ENCODE measurements around the gene FABP7.

FABP7 gene

DNA sequence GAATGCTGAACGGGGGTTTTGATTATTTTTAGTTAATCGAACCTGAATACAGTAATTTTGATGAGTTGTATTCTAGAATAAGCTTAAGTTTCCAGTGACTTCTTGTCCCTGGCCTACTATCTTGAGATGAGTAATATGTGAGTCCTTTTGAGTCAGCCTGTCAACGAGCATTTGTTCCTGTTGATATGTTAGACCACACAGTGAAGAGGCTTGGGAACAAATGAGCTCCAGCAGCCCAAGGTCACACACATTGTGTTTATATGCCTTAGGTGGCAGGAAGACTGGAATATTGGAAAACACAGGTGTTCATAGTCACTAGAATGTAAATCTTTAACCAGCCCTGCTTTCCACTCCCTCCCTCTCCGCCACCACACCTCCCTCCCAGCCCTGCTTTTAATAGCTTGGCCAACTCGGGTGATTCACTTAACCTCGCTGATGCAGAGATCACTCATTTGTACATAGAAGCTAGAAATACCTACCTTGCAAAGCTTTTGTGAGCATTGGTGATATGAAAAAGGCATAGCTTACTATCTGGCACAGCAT is 18.7 kb downstream of the FABP7 start:
- DNase-seq (ENCODE audit: low read depth in 2 of 2), result no peak

DNA sequence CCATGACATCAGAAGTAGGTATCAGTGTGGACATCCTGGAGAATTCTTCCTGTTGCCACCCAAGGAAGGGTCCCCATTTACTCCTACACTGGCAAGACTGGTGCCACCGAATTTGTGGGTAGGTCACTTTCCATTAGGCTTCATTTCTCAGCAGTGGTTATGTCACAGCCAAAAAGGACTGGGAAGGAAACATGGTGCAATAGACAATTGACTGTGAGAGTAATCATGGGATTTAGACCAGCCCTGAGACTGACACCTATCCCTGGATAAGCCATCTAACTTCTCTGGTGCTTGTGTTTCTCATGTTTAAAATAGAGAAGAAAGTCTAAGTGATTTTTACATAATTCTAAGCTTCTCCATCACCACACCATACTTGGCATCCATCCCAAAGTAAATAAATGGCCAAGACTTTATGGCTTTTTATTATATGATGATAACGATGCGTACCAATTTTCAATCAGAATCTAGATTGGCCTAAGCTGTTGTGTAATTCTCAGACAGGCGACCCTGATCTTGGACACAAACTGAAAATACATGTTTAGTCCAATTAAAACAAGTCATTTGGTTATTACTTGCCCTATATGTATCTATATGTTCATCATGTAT is 19.7 kb downstream of the FABP7 start:
- DNase-seq (ENCODE audit: low read depth in 2 of 2), result no peak

DNA sequence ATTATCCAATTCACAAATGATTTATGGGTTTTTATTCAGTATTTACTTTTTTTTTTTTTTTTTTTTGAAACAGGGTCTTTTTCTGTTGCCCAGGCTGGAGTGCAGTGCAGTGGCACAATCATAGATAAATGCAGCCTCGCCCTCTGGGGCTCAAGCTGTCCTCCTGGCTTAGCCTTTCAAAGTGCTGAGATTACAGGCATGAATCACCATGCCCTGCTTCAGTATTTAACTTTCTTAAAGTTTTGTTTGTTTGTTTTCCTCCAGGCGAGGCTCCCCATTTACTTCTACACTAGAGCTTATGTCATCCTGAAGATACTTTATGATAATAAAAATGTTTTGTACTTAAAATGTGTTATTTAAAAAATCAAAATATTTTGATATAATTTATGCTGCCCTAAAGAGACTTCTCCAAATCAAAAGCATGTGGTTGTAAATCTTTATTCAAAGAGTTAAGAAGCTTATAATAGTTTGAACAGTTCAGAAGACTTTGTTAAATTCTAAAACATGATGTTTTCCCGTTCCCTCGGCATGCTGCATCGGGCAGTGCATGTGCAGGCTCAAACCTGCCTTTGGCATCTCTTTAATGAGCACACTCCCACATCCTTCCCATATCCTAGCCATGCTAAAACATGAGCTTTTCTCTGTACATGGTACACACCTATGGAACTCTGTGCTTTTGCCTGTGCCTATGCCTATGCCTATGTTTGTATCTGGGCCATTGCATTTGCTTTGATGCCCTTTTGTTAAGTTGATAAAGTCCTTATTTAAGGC is 20.6 kb downstream of the FABP7 start:
- DNase-seq (ENCODE audit: low read depth in 2 of 2), result no peak

DNA sequence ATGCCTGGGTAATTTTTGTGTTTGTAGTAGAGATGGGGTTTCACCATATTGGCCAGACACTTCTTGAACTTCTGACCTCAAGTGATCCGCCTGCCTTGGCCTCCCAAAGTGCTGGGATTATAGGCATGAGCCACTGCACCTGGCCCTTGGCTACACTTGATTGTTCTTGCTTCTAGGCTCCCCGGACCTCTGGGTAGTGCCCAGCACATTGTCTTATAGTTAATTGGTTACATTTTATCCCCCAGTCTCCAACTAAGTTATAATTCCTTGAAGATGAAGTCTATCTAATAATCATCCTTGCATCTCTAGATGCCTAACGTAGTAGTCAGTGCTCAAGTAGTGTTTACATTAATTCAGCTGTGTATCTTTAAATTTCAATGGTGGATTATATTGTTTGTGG is 21.4 kb downstream of the FABP7 start:
- no peak for DNase-seq (ENCODE audit: low read depth in 2 of 2)

DNA sequence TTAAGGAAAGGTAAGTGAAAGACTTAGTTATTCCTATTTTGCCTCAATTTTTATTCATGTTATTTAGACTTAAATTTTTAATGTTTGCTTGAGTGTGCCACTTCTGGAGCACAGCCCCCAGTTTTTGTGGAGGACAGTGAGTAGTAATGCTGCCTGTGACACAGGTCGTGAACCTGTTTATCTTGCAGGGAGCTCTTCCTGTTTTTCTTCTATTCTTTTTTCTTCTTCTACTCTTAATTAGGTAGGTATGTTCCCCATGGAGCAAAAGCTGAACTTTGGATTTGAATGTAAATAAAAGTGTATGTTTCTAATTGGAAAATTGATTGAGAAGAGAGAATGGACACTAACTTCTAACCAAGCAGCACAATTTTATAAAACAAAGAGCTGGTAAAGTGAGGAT is 21.9 kb downstream of the FABP7 start:
- DNase-seq (ENCODE audit: low read depth in 2 of 2), result no peak

DNA sequence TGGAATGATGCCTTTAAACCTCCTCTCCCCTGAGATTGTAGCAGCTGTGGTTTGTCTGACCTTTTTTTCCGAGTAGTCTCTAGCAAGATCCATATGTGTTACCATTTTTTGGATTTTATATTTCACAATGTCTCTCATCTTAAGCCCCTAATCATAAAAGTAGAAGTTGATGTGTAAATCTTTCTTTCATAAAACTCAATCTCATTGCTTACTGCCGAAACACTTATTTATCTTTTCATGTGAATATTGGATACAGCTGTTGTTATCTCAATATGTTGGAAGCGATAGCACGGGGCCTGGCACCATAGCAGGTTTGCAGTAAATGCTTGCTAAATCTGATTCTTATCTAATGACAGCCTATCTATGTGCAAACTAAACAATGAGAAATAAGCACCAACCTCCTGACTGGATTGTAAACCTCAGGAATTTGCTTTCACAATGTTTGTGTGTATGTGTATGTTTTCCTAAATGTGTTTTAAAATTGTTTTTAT is 23.7 kb downstream of the FABP7 start:
- no peak for DNase-seq (ENCODE audit: low read depth in 2 of 2)

DNA sequence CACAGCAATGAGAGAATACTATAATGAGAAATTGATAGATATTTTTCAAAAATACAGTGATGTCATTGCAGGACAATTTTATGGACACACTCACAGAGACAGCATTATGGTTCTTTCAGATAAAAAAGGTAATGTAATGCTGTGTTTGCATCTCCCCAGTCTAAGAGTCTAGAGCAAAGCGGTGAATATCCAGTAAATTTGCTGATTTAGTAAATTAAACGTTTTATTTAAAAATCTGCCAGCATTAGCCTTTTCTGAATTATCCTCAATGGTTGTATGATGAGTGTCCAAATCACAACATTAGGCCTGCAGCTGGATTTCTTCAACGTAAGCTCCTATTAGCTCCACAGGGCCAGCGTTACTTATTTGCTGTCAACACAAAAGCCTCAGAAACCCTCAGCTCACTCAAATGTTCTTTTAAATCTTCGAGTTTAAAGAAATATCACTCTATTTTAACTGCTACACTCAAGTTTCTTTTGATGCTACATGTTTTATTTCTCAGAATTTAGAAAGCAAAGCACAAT is 25.5 kb downstream of the FABP7 start:
- DNase-seq (ENCODE audit: low read depth in 2 of 2), result no peak

DNA sequence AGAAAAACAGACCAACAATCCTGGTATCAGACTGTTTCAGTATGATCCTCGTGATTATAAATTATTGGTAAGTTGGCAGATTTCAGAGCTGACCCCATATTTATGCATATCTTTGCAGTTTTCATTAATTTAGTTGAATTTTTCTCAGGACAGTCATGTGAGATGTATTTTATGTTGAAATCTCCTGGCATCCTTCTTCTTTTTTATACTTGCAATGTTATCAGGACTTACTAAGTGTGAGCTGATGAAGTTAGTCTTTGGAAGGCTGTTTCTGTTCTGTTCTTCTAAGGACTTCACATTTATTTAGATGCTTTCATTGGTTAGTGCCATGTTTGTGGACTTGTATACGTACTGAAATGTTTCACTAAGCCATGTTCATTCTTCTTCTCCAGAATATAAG is 26.8 kb downstream of the FABP7 start:
- no peak for DNase-seq (ENCODE audit: low read depth in 2 of 2)

DNA sequence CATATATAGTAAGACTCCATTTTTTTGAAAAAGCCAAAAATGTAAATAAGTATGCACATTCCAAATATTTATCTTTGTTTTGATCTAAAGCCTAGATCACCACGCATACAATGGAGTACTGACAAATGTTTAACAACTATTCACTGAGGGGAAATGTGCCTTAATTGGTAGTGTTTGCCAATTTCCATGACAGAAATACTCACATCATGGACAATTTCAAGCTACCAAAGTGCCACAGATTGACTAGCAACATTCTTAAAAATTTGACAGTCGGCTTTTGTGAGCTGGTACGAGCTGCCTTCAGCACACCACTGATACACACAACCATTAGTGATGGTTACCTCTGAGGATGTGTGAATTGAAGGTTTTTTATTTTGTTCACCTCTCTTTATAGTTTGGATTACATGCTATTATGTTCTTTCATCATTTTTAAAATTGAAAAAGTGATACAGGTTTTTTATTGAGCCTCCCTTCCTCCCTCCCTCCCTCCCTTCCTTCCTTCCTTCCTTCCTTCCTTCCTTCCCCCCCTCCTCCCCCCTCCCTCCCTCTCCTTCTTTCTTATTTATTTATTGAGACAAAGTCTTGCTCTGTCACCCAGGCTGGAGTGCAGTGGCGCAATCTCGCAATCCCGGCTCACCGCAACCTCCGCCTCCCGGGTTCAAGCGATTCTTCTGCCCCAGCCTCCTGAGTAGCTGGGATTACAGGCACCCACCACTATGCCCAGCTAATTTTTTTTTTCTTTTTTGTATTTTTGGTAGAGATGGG is 28.8 kb downstream of the FABP7 start:
- DNase-seq (ENCODE audit: low read depth in 2 of 2), result no peak

DNA sequence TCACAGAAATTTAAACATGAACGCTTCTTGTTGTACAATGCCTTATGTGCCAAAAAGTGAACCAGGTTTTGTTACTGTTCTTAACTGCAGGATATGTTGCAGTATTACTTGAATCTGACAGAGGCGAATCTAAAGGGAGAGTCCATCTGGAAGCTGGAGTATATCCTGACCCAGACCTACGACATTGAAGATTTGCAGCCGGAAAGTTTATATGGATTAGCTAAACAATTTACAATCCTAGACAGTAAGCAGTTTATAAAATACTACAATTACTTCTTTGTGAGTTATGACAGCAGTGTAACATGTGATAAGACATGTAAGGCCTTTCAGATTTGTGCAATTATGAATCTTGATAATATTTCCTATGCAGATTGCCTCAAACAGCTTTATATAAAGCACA is 29.5 kb downstream of the FABP7 start:
- no peak for DNase-seq (ENCODE audit: low read depth in 2 of 2)

DNA sequence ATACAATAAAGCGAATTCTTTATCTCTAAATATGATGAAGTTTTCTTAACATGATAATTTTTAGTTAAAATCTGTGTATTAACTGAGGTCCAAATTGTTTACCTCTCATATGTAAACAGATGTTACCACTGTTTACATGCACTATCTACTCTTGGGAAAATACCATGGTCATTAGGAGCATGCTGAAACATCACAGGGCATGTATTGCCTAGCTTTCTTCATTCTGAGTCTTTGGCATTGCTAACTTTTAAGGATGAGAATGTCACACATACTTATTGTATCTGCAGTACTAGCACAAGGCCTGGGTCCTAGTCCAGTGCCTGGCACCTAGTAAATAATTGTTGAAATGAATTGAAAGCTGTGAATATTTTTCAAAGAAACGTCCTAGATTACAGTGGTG is 30.2 kb downstream of the FABP7 start:
- no peak for DNase-seq (ENCODE audit: low read depth in 2 of 2)

DNA sequence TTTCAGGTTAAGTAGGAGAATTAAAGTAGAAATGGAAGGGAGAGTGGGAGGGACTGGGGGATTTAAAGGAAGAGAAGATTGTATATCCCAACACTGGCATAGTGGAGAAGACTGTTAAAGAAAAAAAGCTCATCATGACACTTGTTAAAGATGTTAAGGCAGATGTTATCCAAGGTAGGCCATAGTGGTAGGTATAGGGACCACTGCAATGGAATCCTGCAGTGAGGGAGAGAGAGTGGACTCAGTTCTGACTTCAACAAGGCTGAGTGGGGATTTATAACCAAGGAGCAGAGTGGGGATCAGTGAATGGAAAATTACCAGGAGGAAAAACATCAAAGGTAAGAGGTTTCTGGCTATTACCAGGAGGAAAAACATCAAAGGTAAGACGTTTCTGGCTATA is 30.7 kb downstream of the FABP7 start:
- no peak for DNase-seq (ENCODE audit: low read depth in 2 of 2)

DNA sequence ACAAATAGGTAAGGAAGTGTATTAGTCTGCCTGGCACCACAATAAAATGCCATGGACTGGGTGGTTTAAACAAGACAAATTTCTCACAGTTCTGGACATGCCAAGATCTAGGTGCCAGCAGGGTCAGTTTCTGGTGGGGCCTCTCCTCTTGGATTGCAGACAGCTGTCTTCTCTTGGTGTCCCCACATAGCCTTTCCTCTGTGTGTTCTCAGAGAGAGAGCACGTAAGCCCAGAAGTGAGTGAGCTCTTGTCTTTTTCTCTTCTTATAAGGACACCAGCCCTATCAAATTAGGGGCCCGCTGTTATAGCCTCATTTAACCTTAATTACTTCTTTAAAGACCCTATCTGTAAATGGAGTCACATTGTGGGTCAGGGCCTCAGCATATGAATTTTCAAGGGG is 37.8 kb downstream of the FABP7 start:
- no peak for DNase-seq (ENCODE audit: low read depth in 2 of 2)

DNA sequence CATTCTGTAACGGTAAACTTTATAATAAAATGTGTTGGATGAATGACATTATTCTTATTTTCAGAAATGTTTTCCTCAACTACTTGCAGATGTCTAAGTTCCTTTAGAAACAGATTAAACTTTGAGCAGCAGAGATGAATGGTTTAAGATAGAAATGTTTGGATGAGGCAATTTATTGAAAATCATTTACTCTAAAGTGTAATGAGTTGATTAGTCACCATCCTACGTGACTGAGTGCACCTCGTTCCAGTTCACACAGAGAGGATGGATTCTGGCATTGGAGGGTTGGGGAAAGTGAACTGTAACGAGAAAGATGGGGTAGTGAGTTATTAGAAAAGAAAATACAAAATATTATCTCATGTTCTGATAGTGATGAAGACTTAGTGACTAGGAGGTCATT is 38.2 kb downstream of the FABP7 start:
- DNase-seq (ENCODE audit: low read depth in 2 of 2), result no peak

DNA sequence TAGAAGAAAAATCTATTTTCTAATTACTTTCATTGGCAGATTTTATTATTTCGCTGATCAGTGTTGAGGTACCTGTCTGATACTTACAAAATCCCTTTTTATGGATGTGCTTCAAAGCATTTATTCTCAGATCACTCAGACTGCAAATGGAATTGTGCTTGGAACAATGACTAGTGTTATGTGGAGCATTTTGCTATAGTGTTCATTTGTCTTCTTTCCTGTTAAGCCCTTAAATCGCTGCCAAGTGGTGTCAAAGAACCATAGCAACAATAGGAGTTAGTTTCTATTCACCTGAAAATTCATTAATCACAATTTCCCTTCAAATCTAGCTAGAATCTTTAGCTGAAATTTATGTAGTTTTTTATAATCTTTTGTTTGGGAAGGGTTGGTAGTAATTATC is 39.4 kb downstream of the FABP7 start:
- DNase-seq (ENCODE audit: low read depth in 2 of 2), result no peak

DNA sequence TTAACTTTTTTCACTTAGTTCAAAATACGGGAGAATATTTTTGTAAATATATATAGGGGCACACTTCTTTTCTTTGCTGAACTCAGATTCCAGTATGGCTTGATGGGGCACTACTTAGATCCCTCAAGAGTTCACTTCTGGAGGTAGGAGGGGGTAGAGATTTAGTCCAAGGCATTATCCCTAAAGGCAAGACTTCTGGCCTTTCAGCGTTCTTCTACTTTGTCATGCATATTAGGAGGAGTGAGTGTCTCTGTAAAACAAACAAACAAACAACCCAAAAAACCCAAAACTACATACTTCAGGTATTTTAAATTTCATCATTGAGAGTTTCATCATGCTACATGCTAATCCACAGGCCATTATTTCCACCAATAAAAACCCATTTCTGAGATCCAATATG is 41.6 kb downstream of the FABP7 start:
- DNase-seq (ENCODE audit: low read depth in 2 of 2), result no peak

DNA sequence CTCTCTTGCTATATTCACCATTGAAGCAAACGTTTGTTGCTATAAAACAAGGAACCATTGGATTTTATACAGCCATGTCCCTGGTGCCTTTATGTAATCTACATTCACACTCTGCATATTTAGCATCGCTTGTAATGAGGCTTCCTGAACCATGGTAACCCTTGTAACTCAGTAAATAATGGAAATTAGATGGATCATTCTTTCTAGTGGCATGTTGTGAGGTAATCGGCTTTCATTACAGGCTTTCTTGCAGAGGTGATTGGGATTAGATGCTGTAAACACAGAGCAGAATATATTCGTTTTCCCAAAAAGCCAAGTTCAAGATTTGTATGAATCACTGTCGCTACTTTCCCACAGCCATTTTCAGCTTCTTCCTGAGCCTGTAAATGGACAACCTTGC is 45.6 kb downstream of the FABP7 start:
- DNase-seq (ENCODE audit: low read depth in 2 of 2), result no peak

DNA sequence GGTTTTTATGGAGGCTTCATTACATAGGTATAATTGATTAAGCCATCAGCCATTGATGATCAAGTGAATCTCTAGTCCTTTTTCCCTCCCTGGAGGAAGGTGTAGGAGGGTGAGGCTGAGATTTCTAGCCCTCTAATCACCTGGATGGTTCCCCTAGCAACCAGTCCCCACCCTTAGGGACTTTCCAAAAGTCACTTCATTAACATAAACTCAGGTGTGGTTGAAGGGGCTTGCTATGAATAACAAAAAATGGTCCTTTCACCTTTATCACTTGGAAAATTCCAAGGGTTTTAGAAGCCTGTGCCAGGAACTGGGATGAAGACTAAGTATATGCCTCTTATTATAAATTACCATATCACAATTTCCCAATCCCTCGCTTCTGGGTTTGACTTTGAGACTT is 49.9 kb downstream of the FABP7 start:
- no peak for DNase-seq (ENCODE audit: low read depth in 2 of 2)

DNA sequence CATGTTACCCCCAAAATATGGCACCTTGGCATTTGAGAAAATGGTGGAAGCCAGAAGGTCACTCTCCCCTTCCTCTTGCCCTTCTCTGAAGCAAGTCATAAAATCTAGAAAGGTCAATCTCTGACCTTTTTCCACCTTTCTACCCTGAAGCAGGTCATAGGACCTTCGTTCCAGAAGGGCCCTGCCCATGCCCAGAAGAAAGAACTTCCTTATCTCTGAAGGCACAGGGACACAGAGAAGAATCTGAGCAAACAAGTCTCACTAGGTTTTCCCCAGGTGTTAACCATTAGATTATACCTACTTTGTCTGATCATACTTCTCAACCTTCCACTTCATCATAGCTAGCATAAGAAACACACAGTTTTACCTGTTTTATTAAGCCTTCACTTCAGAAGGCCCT is 52.0 kb downstream of the FABP7 start:
- no peak for DNase-seq (ENCODE audit: low read depth in 2 of 2)

DNA sequence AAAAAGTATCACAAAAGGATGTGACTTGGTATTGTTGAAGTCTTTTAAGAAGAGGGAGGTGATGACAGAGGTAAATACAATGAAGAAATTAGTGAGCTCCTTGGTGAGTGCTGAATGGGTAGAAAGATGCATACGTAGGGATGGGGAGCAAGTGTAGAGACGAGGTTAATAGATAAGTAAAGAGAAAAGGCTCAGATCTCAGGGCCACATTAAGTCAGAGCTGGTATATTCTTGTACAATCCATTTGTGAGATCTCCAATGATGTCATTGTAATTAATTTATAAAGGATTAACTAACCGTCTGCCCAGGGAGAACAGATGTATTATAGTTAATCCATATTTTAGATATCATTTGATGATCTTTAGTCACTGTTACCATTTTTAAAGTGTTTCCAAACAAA is 52.9 kb downstream of the FABP7 start:
- DNase-seq (ENCODE audit: low read depth in 2 of 2), result no peak

DNA sequence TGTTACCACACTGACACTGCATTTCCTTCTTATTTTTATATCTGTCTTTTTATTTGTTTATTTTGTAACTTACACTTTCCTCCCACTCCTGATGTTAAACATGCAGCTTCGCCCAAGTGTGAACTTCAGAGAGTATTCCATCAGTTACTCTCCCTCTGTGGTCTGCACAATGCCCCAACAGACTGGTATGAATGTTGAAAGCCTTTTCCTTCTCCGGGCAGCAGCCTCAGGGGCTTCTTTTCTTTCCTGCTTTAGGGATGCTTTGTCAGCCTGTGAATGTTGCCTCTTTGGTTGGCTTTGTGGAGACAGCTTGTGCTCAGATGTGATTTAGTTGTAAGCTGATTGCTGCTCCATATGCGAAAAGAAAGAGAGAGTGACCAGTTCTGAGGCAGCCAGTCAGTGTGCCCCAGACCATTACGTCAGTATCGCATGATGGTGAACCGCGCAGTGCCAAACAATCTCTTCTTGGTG is 53.5 kb downstream of the FABP7 start:
- no peak for DNase-seq (ENCODE audit: low read depth in 2 of 2)

Measured in stimulated activated CD8-positive, alpha-beta memory T cell treated with anti-CD3 and anti-CD28 coated beads, Interleukin-7, amount 100 ng/mL, for 1 hour (primary cell).